Endothelial cell of umbilical vein (primary cell): ENCODE results near the gene EMP2. TPM values are rescaled to one million over a fixed set of nuclear protein-coding genes. Genes with fewer than 3 reads are reported as not detected.

Experiments
- BruUV-seq: library from RNA; stranded (reverse); fragments of 400-500 nt; replicated peaks from 2 replicates; lab custom pipeline; 2021; lab: Mats Ljungman, UMichigan
- CTCF ChIA-PET: fragments of 300-600, 350-600 bp; sonication (Branson Sonifier 250); formaldehyde crosslinking; loops from one replicate; lab custom pipeline; 2021; ENCODE audit warnings: antibody characterized with exemption, inconsistent platforms; lab: Charles Lee
- POLR2A ChIA-PET: fragments of 300-600, 350-600 bp; sonication (Branson Sonifier 250); formaldehyde crosslinking; loops from one replicate; lab custom pipeline; 2021; ENCODE audit warnings: antibody characterized with exemption, inconsistent platforms; lab: Charles Lee
- DNase-seq: peaks from one replicate; pipeline ENCODE4 v3.0.0-alpha.2; 2011; ENCODE audit warnings: low read depth, low spot score
- FAIRE-seq: peaks from 2 replicates; lab custom pipeline; 2011; peaks lifted over from hg19 to GRCh38; lab: Jason Lieb, UNC
- H2AFZ ChIP-seq: 2 replicates; pipeline ENCODE4 v1.6.0; 2012; ENCODE audit warnings: low read depth, low read length, control low read depth, inconsistent platforms
- H3K27ac ChIP-seq: 2 replicates; pipeline ENCODE4 v1.5.1; 2011; ENCODE audit warnings: low read depth, mild to moderate bottlenecking, control low read depth, low read length, moderate library complexity; ENCODE audit not compliant: insufficient read depth
- H3K27me3 ChIP-seq, 2 experiments: 2 replicates each; pipeline versions ENCODE4 v1.6.0 to v1.6.1; 2011; ENCODE audit warnings: low read length in 2 of 2, mixed read lengths in 1 of 2; ENCODE audit not compliant: control insufficient read depth in 2 of 2, insufficient read depth in 2 of 2
- H3K36me3 ChIP-seq, 2 experiments: 2 replicates in 1 of 2; 3 replicates in 1 of 2; pipeline ENCODE4 v1.5.1; 2011; ENCODE audit warnings: low read length in 2 of 2, mild to moderate bottlenecking in 1 of 2, moderate library complexity in 1 of 2; ENCODE audit not compliant: control insufficient read depth in 2 of 2, insufficient read depth in 2 of 2; ENCODE audit errors: extremely low read depth in 1 of 2
- H3K4me1 ChIP-seq: 3 replicates; pipeline ENCODE4 v1.5.1; 2011; ENCODE audit warnings: mild to moderate bottlenecking, low read length; ENCODE audit not compliant: control insufficient read depth, insufficient read depth; ENCODE audit errors: extremely low read depth
- H3K4me2 ChIP-seq: 2 replicates; pipeline ENCODE4 v1.6.1; 2011; ENCODE audit warnings: low read length, control low read depth, mixed read lengths; ENCODE audit not compliant: insufficient read depth
- H3K4me3 ChIP-seq, 3 experiments: fragments of 200-600 bp in 1 of 3; sonication (generic), shearing (Covaris generic) in 1 of 3; replicated peaks in 1 of 3; 2 replicates each; pipeline ENCODE4 v1.5.1; 2011 to 2016; ENCODE audit warnings: control low read depth in 3 of 3, low read length in 3 of 3, mild to moderate bottlenecking in 2 of 3, inconsistent platforms in 1 of 3, low read depth in 1 of 3, moderate library complexity in 1 of 3; ENCODE audit not compliant: insufficient read depth in 1 of 3
- H3K79me2 ChIP-seq: 2 replicates; pipeline ENCODE4 v1.6.0; 2012; ENCODE audit warnings: low read length, inconsistent platforms; ENCODE audit not compliant: control insufficient read depth, insufficient read depth
- H3K9ac ChIP-seq: replicated peaks from 2 replicates; pipeline ENCODE3; 2011; ENCODE audit warnings: low read length, control low read depth; ENCODE audit not compliant: insufficient read depth; ENCODE audit errors: extremely low read depth
- H3K9me1 ChIP-seq: replicated peaks from 3 replicates; pipeline ENCODE4 v1.6.0; 2011; ENCODE audit warnings: mild to moderate bottlenecking, low read length; ENCODE audit not compliant: control insufficient read depth, insufficient read depth; ENCODE audit errors: extremely low read depth
- H3K9me3 ChIP-seq: replicated peaks from 2 replicates; pipeline ENCODE4 v1.5.1; 2012; ENCODE audit warnings: low read length, inconsistent platforms; ENCODE audit not compliant: control insufficient read depth, insufficient read depth
- H4K20me1 ChIP-seq: replicated peaks from 2 replicates; pipeline ENCODE3; 2011; ENCODE audit warnings: mild to moderate bottlenecking, low read length; ENCODE audit not compliant: control insufficient read depth, insufficient read depth; ENCODE audit errors: extremely low read depth
- FOS ChIP-seq: IDR thresholded peaks from 2 replicates; pipeline ENCODE4 v1.6.1; 2011; ENCODE audit warnings: mild to moderate bottlenecking, low read length, moderate library complexity, borderline replicate concordance; ENCODE audit not compliant: insufficient read depth
- GATA2 ChIP-seq: IDR thresholded peaks from 2 replicates; pipeline ENCODE4 v1.7.0; 2011; ENCODE audit warnings: low read depth, mild to moderate bottlenecking, moderate library complexity, mixed read lengths, low read length; ENCODE audit not compliant: insufficient read length, insufficient read depth
- JUN ChIP-seq: IDR thresholded peaks from 2 replicates; pipeline ENCODE4 v1.6.1; 2011; ENCODE audit warnings: borderline replicate concordance, low read depth; ENCODE audit not compliant: insufficient read length, insufficient read depth
- MYC ChIP-seq: IDR thresholded peaks from one replicate; pipeline ENCODE4 v1.6.1; 2011; ENCODE audit warnings: mild to moderate bottlenecking, low read depth, low read length
- POLR2A ChIP-seq: IDR thresholded peaks from 2 replicates; pipeline ENCODE4 v1.6.1; 2012; ENCODE audit warnings: low read depth, mild to moderate bottlenecking, control low read depth, low read length
- POLR2AphosphoS5 ChIP-seq: IDR thresholded peaks from 2 replicates; pipeline ENCODE4 v1.6.1; 2012; ENCODE audit warnings: low read depth, mild to moderate bottlenecking, control low read depth, low read length, moderate library complexity; ENCODE audit not compliant: insufficient read depth
- dilution Hi-C: fragments of 300-500 bp; cut with MboI; formaldehyde crosslinking; loops from one replicate; pipeline ENCODE4 v1.15.0; 2019; ENCODE audit warnings: low sequenced_read_pairs; ENCODE audit not compliant: extremely low pct_ligation_motif_present
- intact Hi-C: fragments of 100-400 bp; cut with micrococcal nuclease; formaldehyde crosslinking; loops from one replicate; pipeline ENCODE4 v1.10.0; 2022
- polyA plus RNA-seq, 4 experiments: library from polyadenylated mRNA; depleted of rRNA in 3 of 4; stranded (reverse) in 3 of 4; unstranded in 1 of 4; fragments of >200 nt; gene quantifications; 2 replicates each; pipeline versions ENCODE4 v1.2.1 to v1.2.3, GENCODE V29; 2011 to 2012; ENCODE audit warnings: missing spikeins in 1 of 4
- total RNA-seq: library from RNA; stranded (reverse); gene quantifications from 2 replicates; pipeline ENCODE4 v1.2.3, GENCODE V29; 2021
- TF ChIP-seq, protein P1 (sequence below), 2 donors: IDR thresholded peaks; 1 replicate in 1 of 2; 2 replicates in 1 of 2; pipeline ENCODE4 v1.5.1; 2011; ENCODE audit warnings: low read length in 2 of 2, mild to moderate bottlenecking in 2 of 2, moderate library complexity in 2 of 2, control low read depth in 1 of 2, inconsistent platforms in 1 of 2, low read depth in 1 of 2; ENCODE audit not compliant: insufficient read depth in 1 of 2; ENCODE audit errors: extremely low read depth in 1 of 2
- TF ChIP-seq, protein P2 (sequence below): IDR thresholded peaks from 2 replicates; pipeline ENCODE4 v1.6.1; 2011; ENCODE audit not compliant: insufficient read depth, insufficient read length

Gene EMP2
- total and polyA plus RNA-seq, 2 donors (not counting 3 experiments of a cell fraction or from before 2014, with no cell fraction given) = 19.0 to 25.5 TPM

DNA sequence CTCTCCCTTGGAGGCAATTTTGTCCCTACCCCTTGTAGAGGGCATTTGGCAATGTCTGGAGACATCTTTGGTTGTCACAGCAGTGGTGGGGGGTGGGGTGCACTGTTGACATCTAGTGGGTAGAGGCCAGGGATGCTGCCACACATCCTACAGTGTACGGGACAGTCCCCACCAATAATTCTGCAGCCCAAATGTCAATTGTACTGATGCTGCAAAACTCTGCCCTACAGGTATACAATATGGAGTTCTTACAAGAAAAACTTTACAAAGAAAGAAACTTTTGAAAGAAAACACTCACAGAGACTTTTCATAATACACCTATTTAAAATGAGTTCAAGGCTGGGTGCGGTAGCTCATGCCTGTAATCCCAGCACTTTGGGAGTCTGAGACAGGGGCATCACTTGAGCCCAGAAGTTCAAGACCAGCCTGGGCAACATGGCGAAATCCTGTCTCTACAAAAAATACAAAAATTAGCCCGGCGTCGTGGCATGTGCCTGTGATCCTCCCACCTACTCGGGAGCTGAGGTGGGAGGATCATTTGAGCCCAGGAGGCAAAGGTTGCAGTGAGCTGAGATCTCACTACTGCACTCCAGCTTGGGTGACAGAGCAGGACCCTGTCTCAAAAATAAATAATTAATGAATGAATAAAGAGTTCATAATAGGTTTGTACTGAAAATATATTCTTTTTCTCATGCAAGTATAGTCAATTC lies 59.4 kb downstream of the EMP2 start:
- H3K79me2 ChIP-seq = no peaks in the 10 kb centered on the region
- POLR2A ChIA-PET = no interaction called here
- H3K4me2 ChIP-seq = no peak overlapping the region
- no peak overlapping the region for H2AFZ ChIP-seq
- TF ChIP-seq FOS = no peak
- no peak for TF ChIP-seq GATA2
- H3K9me1 ChIP-seq = no peaks in the 10 kb centered on the region
- H3K4me1 ChIP-seq = no peaks in the 10 kb centered on the region
- BruUV-seq = no TSS peak
- no peaks in the 10 kb centered on the region for H3K36me3 ChIP-seq
- no peaks in the 10 kb centered on the region for H4K20me1 ChIP-seq
- H3K9ac ChIP-seq = no peak overlapping the region
- intact Hi-C loops (loop anchor here (1.0 kb wide), 3 partner anchors 59 to 397 kb away; partner anchors contain the start of gene EMP2), dilution Hi-C loops (no loop called here)
- FAIRE-seq = no peak
- no peak for DNase-seq
- no peak overlapping the region for H3K4me3 ChIP-seq
- CTCF ChIA-PET = interaction anchor here (1.1 to 5.8 kb wide), 6 partner anchors 12 to 397 kb away, joined by 3 to 99 read pairs (median 12); no protein-coding TSS in a partner anchor
- H3K27ac ChIP-seq = no peak overlapping the region
- H3K9me3 ChIP-seq = no peaks in the 10 kb centered on the region
- H3K27me3 ChIP-seq = no peaks in the 10 kb centered on the region

DNA sequence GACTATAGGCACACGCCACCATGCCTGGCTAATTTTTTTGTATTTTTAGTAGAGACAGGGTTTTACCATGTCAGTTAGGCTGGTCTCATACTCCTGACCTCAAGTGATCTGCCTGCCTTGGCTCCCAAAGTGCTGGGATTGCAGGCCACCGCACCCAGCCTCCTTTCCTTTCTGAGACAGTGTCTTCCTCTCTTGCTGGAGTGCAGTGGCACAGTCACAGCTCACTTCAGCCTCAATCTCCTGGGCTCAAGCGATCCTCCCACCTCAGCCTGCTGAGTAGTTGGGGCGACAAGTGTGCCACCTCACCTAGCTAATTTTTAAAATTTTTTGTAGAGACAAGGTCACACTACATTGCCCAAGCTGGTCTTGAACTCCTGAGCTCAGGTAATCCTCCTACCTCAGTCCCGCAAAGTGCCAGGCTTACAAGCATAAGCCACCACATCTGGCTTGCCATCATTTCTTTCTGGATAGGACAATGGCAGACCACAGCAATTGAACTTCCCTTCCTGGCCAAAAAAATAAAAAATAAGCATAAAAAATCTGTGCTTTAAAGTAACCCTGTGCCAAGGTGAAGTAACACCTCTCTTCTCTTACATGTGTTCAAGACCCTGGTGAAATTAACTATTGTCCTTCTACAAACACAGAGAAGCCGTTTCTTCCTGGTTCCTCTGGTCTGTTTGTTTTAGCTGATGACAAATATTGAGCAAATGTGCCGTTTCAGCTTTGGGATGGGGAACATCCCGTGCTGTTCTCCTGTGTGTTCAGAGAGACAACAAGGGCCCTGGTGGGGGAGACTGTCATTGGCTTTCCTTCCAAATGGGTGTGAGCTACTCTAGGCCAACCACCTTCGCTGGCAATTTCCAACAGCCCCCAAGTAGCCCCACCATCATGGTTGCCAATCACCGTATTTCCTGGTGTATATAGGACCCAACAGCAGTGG lies 60.2 kb downstream of the EMP2 start:
- Histone ChIP-seq H3K9ac (no peak overlapping the region), H3K27ac (no peak overlapping the region), H3K4me3 (no peak overlapping the region), H4K20me1 (no peaks in the 10 kb centered on the region), H3K27me3 (no peaks in the 10 kb centered on the region), H3K9me3 (no peaks in the 10 kb centered on the region), H3K9me1 (no peaks in the 10 kb centered on the region), H3K79me2 (no peaks in the 10 kb centered on the region), H3K36me3 (no peaks in the 10 kb centered on the region), H3K4me1 (no peaks in the 10 kb centered on the region), H2AFZ (no peak overlapping the region), H3K4me2 (no peak overlapping the region)
- FAIRE-seq (no peak), DNase-seq (no peak)
- dilution Hi-C loops (no loop called here), intact Hi-C loops (no loop called here)
- CTCF ChIA-PET = interaction anchor here (1.1 to 5.8 kb wide), 7 partner anchors 9 to 398 kb away, joined by 3 to 99 read pairs (median 7); no protein-coding TSS in a partner anchor
- TF ChIP-seq FOS (no peak), GATA2 (no peak), MYC (no peak), POLR2A (no peak), JUN (no peak), POLR2AphosphoS5 (no peak)
- TF ChIP-seq, protein P1, sequence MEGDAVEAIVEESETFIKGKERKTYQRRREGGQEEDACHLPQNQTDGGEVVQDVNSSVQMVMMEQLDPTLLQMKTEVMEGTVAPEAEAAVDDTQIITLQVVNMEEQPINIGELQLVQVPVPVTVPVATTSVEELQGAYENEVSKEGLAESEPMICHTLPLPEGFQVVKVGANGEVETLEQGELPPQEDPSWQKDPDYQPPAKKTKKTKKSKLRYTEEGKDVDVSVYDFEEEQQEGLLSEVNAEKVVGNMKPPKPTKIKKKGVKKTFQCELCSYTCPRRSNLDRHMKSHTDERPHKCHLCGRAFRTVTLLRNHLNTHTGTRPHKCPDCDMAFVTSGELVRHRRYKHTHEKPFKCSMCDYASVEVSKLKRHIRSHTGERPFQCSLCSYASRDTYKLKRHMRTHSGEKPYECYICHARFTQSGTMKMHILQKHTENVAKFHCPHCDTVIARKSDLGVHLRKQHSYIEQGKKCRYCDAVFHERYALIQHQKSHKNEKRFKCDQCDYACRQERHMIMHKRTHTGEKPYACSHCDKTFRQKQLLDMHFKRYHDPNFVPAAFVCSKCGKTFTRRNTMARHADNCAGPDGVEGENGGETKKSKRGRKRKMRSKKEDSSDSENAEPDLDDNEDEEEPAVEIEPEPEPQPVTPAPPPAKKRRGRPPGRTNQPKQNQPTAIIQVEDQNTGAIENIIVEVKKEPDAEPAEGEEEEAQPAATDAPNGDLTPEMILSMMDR (IDR thresholded peaks at IDR 0.05; ENCODE audit: extremely low read depth in 1 of 2, insufficient read depth in 1 of 2, low read depth in 1 of 2, low read length in 2 of 2) = no peak
- TF ChIP-seq, protein P2, sequence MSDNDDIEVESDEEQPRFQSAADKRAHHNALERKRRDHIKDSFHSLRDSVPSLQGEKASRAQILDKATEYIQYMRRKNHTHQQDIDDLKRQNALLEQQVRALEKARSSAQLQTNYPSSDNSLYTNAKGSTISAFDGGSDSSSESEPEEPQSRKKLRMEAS = no peak
- BruUV-seq = no TSS peak
- POLR2A ChIA-PET = no interaction called here
